K562 (cell line): Measurements from ENCODE around the gene ABCB10. TPM values are rescaled to one million over a fixed set of nuclear protein-coding genes. Genes with fewer than 3 reads are reported as not detected.
A peak's percentile ranks its signal among the peaks of the same experiment; 100 is the strongest.

Experiments
- ARHGAP35 ChIP-seq: fragments of 450-650 bp; IDR thresholded peaks from 2 replicates; pipeline ENCODE4 v1.6.1; 2018; ENCODE audit not compliant: partially characterized antibody
- BHLHE40 ChIP-seq: IDR thresholded peaks from 2 replicates; pipeline ENCODE4 v1.6.1; 2011; ENCODE audit warnings: low read length, improper control_type of control experiment
- CBFA2T3 ChIP-seq: fragments of 450-650 bp; IDR thresholded peaks from 2 replicates; pipeline ENCODE4 v1.6.1; 2017
- CBFB ChIP-seq: sonication (generic); formaldehyde crosslinking; IDR thresholded peaks from 2 replicates; pipeline ENCODE4 v1.4.0; 2020; ENCODE audit warnings: mild to moderate bottlenecking, missing genetic modification reagents
- KAT2B ChIP-seq: IDR thresholded peaks from one replicate; pipeline ENCODE4 v1.6.1; 2012; ENCODE audit warnings: low read depth, mild to moderate bottlenecking, control low read depth, inconsistent platforms, low read length, moderate library complexity
- KDM4B ChIP-seq, 2 experiments: fragments of 450-650 bp in 1 of 2; sonication (generic) in 1 of 2; IDR thresholded peaks; 2 replicates each; pipeline ENCODE4 v1.6.1; 2016 to 2017; ENCODE audit warnings: borderline replicate concordance in 2 of 2, antibody characterized with exemption in 1 of 2, low read depth in 1 of 2, mild to moderate bottlenecking in 1 of 2
- MBD1 ChIP-seq: fragments of 250-450 bp; sonication (Bioruptor Pico); IDR thresholded peaks from 2 replicates; pipeline ENCODE4 v1.8.0; 2022; ENCODE audit warnings: inconsistent platforms
- MECOM ChIP-seq: fragments of 250-450 bp; sonication (Bioruptor Pico); IDR thresholded peaks from 2 replicates; pipeline ENCODE4 v1.8.0; 2022; ENCODE audit warnings: inconsistent platforms
- MYC ChIP-seq, 2 experiments: fragments of 250-450 bp in 1 of 2; sonication (Bioruptor Pico) in 1 of 2; IDR thresholded peaks; 2 replicates each; pipeline versions ENCODE4 v1.5.1 to v1.6.1; 2012 to 2021; ENCODE audit warnings: low read depth in 2 of 2, borderline replicate concordance in 1 of 2, improper control_type of control experiment in 1 of 2, low read length in 1 of 2, mild to moderate bottlenecking in 1 of 2, moderate library complexity in 1 of 2
- NR2F6 ChIP-seq: fragments of 450-650 bp; formaldehyde crosslinking; IDR thresholded peaks from 2 replicates; pipeline ENCODE4 v1.4.0; 2020; ENCODE audit warnings: mild to moderate bottlenecking
- PCBP1 ChIP-seq: fragments of 200-400 bp; formaldehyde crosslinking; IDR thresholded peaks from 2 replicates; pipeline ENCODE4 v1.6.1; 2018; ENCODE audit warnings: mild to moderate bottlenecking, low read depth, low read length; ENCODE audit not compliant: poor library complexity, severe bottlenecking
- POLR2A ChIP-seq: fragments of 450-650 bp; conservative IDR thresholded peaks from 2 replicates; pipeline ENCODE4 v1.6.1; 2016
- POLR2G ChIP-seq: fragments of 200-400 bp; formaldehyde crosslinking; IDR thresholded peaks from 2 replicates; pipeline ENCODE4 v1.6.1; 2017; ENCODE audit warnings: low read depth, mild to moderate bottlenecking, antibody characterized with exemption, low read length, moderate library complexity
- PTTG1 ChIP-seq: fragments of 450-650 bp; IDR thresholded peaks from 2 replicates; pipeline ENCODE4 v1.6.1; 2016; ENCODE audit warnings: low read depth, mild to moderate bottlenecking, missing genetic modification characterization, missing compliant biosample characterization
- RBM39 ChIP-seq: fragments of 200-400 bp; formaldehyde crosslinking; optimal IDR thresholded peaks from 2 replicates; pipeline ENCODE3; 2018; ENCODE audit warnings: low read depth, low read length
- RHOXF2B ChIP-seq: fragments of 250-450 bp; sonication (Bioruptor Pico); conservative IDR thresholded peaks from 2 replicates; pipeline ENCODE4 v1.5.1; 2021
- SIX5 ChIP-seq, 2 experiments: IDR thresholded peaks; 2 replicates each; pipeline ENCODE4 v1.6.1; 2011; ENCODE audit warnings: low read length in 2 of 2, borderline replicate concordance in 1 of 2, low read depth in 1 of 2, mild to moderate bottlenecking in 1 of 2, moderate library complexity in 1 of 2; ENCODE audit not compliant: insufficient read depth in 1 of 2
- STAT5B ChIP-seq: fragments of 250-450 bp; sonication (Bioruptor Pico); IDR thresholded peaks from 2 replicates; pipeline ENCODE4 v1.8.0; 2021; ENCODE audit warnings: mild to moderate bottlenecking, inconsistent platforms
- ZBTB1 ChIP-seq: sonication (generic); formaldehyde crosslinking; IDR thresholded peaks from 2 replicates; pipeline ENCODE4 v1.8.1; 2023; ENCODE audit warnings: missing genetic modification reagents, low read depth, mild to moderate bottlenecking, borderline replicate concordance
- ZNF165 ChIP-seq: fragments of 250-450 bp; sonication (Bioruptor Pico); IDR thresholded peaks from 2 replicates; pipeline ENCODE4 v1.4.0; 2020; ENCODE audit warnings: borderline replicate concordance
- ZNF41 ChIP-seq: fragments of 250-450 bp; sonication (Bioruptor Pico); conservative IDR thresholded peaks from 2 replicates; pipeline ENCODE4 v1.4.0; 2020; ENCODE audit warnings: mild to moderate bottlenecking
- ZNF668 ChIP-seq: fragments of 250-450 bp; sonication (Bioruptor Pico); IDR thresholded peaks from 2 replicates; pipeline ENCODE4 v1.8.0; 2022; ENCODE audit warnings: mild to moderate bottlenecking, inconsistent platforms
- polyA plus RNA-seq, 8 experiments: library from polyadenylated mRNA; depleted of rRNA in 4 of 8; stranded (reverse) in 5 of 8; unstranded in 3 of 8; fragments of >200 nt; fragmentation: Nextera tagmentation in 2 of 8; fragmentation: Illumina TruSeq in 1 of 8; extraction: Ambion mirVana in 2 of 8; extraction: Trizol in 1 of 8; gene quantifications; 2 replicates each; pipeline versions ENCODE4 v1.2.1 to v1.2.3, GENCODE V29; 2011 to 2014; ENCODE audit warnings: inconsistent platforms in 1 of 8, missing spikeins in 1 of 8
- total RNA-seq, 7 experiments: library from RNA; depleted of rRNA in 6 of 7; stranded (reverse); fragments of >200 nt in 6 of 7; fragmentation: Illumina TruSeq in 2 of 7; extraction: Trizol in 2 of 7; gene quantifications; 2 replicates each; pipeline versions ENCODE4 v1.2.1 to v1.2.3, GENCODE V29; 2011 to 2021; ENCODE audit warnings: low replicate concordance in 1 of 7
- TF ChIP-seq, protein P1 (sequence below): fragments of 250-450 bp; sonication (Bioruptor Pico); IDR thresholded peaks from 2 replicates; pipeline ENCODE4 v1.4.0; 2020; ENCODE audit warnings: borderline replicate concordance
- TF ChIP-seq, protein P2 (sequence below): fragments of 450-650 bp; formaldehyde crosslinking; IDR thresholded peaks from 2 replicates; pipeline ENCODE4 v1.4.0; 2022; ENCODE audit warnings: mild to moderate bottlenecking, moderate library complexity

The ABCB10 gene
- total and polyA plus RNA-seq, 9 of the 15 experiments (the other 6 are each of a cell fraction or from before 2014, with no cell fraction given), result 12.4 to 54.8 (median 36.4) TPM

DNA sequence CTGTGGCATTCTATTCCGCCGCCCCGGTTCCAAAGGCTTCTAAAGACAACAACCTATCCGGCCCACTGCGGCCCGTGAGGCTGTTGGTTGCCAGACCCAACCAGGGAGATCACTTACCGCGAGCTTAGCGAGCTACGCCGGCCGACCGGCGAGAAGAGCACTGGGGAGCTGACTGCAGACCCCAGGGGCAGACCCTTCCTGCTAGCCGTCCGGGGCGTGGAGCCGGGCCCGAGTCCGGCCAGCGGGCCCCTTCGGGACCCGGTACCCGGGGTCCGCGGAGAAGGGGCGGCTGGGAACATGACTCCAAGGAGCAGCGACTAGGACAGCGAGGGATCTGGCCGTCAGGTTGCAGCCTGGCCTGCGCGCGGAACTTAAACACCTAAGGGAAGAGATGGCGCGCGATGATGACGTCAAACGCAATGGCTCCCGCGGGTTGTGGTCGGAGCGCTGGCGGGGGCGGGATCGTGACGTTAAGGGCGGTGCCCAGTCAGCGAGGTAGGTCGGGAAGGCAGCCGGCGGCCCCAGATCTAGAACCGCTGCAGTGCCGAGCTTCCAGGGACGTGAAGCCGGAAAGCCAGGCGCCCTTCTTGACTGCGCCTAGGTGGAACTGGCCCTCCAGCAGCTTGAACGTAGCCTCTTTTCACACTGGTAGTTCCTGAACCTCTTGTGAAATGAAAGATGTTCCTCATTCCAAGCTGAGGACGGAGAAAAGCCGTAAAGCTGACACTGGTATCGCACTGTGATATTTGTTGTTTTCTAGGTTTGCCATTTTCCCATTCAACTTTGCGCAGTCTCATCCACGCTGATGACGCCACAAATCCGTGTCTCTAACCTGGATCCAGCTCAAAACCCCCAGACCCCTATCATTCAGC lies 50.3 kb downstream of the ABCB10 start, which contains the start of gene NUP133 (continued):
- TF ChIP-seq SIX5 (IDR thresholded peaks at IDR 0.05; ENCODE audit: borderline replicate concordance in 1 of 2, insufficient read depth in 1 of 2, low read depth in 1 of 2, low read length in 2 of 2) (peak; percentile 4 to 12; a peak in 2 of 4 replicates), CBFA2T3 (no peak), NR2F6 (CRISPR knock-in tag) (no peak), ZBTB1 (CRISPR knock-in tag) (no peak), KDM4B (IDR thresholded peaks at IDR 0.05; ENCODE audit: borderline replicate concordance in 2 of 2, low read depth in 1 of 2) (no peak), POLR2G (peak; percentile 99), POLR2A (peak; percentile 99), MECOM (CRISPR knock-in tag) (no peak), BHLHE40 (peak; percentile 39; the same call in 1 of the 2 replicates), MYC (IDR thresholded peaks at IDR 0.05; ENCODE audit: low read depth, low read length) (peak; percentile 86), MYC (CRISPR knock-in tag; IDR thresholded peaks at IDR 0.05; ENCODE audit: borderline replicate concordance, low read depth) (no peak), ZNF668 (CRISPR knock-in tag) (peak; percentile 39; the same call in 1 of the 2 replicates), ZNF41 (CRISPR knock-in tag) (peak; percentile 78; the same call in 1 of the 2 replicates), CBFB (CRISPR knock-in tag) (peak; percentile 82; the same call in 1 of the 2 replicates), ARHGAP35 (peak; percentile 58), ZNF165 (CRISPR knock-in tag) (no peak), RBM39 (no peak), RHOXF2B (CRISPR knock-in tag) (no peak), PCBP1 (peak; percentile 65), STAT5B (CRISPR knock-in tag) (no peak), KAT2B (peak; percentile 71), PTTG1 (no peak), MBD1 (CRISPR knock-in tag) (no peak)
- TF ChIP-seq, protein P1, sequence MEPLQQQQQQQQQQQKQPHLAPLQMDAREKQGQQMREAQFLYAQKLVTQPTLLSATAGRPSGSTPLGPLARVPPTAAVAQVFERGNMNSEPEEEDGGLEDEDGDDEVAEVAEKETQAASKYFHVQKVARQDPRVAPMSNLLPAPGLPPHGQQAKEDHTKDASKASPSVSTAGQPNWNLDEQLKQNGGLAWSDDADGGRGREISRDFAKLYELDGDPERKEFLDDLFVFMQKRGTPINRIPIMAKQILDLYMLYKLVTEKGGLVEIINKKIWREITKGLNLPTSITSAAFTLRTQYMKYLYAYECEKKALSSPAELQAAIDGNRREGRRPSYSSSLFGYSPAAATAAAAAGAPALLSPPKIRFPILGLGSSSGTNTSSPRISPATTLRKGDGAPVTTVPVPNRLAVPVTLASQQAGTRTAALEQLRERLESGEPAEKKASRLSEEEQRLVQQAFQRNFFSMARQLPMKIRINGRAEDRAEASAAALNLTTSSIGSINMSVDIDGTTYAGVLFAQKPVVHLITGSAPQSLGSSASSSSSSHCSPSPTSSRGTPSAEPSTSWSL (CRISPR knock-in tag), result no peak
- TF ChIP-seq, protein P2, sequence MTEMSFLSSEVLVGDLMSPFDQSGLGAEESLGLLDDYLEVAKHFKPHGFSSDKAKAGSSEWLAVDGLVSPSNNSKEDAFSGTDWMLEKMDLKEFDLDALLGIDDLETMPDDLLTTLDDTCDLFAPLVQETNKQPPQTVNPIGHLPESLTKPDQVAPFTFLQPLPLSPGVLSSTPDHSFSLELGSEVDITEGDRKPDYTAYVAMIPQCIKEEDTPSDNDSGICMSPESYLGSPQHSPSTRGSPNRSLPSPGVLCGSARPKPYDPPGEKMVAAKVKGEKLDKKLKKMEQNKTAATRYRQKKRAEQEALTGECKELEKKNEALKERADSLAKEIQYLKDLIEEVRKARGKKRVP, result no peak
